ENCODE measurements around the gene JMJD1C.

DNA sequence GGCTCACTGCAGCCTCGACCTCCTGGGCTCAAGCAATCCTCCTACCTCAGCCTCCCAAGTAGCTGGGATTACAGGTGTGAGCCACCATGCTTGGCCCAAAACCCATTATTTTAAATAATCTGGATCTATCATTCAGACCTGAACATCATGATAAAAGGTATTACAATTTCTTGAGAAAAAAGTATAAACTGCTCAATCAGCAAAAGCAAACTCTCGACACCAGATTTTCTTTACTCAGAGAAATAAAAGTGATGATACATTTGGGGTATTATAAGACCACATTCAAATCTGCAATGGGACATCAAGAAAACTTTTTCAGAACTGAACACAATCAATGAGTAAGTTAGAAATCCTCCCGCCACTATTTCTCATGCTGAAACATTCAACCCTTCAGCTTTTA lies 41.2 kb downstream of the JMJD1C start:
- TF ChIP-seq, protein P1, sequence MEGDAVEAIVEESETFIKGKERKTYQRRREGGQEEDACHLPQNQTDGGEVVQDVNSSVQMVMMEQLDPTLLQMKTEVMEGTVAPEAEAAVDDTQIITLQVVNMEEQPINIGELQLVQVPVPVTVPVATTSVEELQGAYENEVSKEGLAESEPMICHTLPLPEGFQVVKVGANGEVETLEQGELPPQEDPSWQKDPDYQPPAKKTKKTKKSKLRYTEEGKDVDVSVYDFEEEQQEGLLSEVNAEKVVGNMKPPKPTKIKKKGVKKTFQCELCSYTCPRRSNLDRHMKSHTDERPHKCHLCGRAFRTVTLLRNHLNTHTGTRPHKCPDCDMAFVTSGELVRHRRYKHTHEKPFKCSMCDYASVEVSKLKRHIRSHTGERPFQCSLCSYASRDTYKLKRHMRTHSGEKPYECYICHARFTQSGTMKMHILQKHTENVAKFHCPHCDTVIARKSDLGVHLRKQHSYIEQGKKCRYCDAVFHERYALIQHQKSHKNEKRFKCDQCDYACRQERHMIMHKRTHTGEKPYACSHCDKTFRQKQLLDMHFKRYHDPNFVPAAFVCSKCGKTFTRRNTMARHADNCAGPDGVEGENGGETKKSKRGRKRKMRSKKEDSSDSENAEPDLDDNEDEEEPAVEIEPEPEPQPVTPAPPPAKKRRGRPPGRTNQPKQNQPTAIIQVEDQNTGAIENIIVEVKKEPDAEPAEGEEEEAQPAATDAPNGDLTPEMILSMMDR (IDR thresholded peaks at IDR 0.05): no peak
- TF ChIP-seq POLR2A (IDR thresholded peaks at IDR 0.05): no peak
